OCI-LY1 (cell line): ENCODE results near the gene ZBTB21.

Experiments
- H2AFZ ChIP-seq: fragments of 200-600 bp; sonication (generic), shearing (Covaris generic); 2 replicates; pipeline ENCODE4 v1.6.0; 2014; ENCODE audit warnings: antibody characterized with exemption, mild to moderate bottlenecking, low read length
- H3F3A ChIP-seq: fragments of 200-600 bp; sonication (generic), shearing (Covaris generic); 2 replicates; pipeline ENCODE4 v1.6.0; 2014; ENCODE audit warnings: mild to moderate bottlenecking, antibody characterized with exemption, low read length, moderate library complexity; ENCODE audit not compliant: insufficient read depth
- H3K27ac ChIP-seq: fragments of 200-600 bp; sonication (generic); 2 replicates; pipeline ENCODE4 v1.5.1; 2014; ENCODE audit warnings: low read length, mixed run types, mild to moderate bottlenecking, low read depth; ENCODE audit not compliant: poor library complexity, severe bottlenecking
- H3K27me3 ChIP-seq: fragments of 200-600 bp; sonication (generic); 2 replicates; pipeline ENCODE4 v1.6.0; 2014; ENCODE audit warnings: antibody characterized with exemption, mild to moderate bottlenecking, low read length, moderate library complexity; ENCODE audit not compliant: insufficient read depth
- H3K36me3 ChIP-seq: fragments of 200-600 bp; sonication (generic); 2 replicates; pipeline ENCODE4 v1.6.1; 2014; ENCODE audit warnings: mild to moderate bottlenecking, antibody characterized with exemption, low read length, moderate library complexity, mixed read lengths; ENCODE audit not compliant: insufficient read depth
- H3K4me1 ChIP-seq: fragments of 200-600 bp; sonication (generic); 2 replicates; pipeline ENCODE4 v1.5.1; 2014; ENCODE audit warnings: mild to moderate bottlenecking, low read length, moderate library complexity; ENCODE audit not compliant: insufficient read depth, severe bottlenecking
- H3K4me2 ChIP-seq: fragments of 200-600 bp; sonication (generic), shearing (Covaris generic); 2 replicates; pipeline ENCODE4 v1.6.1; 2014; ENCODE audit warnings: low read length
- H3K4me3 ChIP-seq: fragments of 200-600 bp; sonication (generic); 2 replicates; pipeline ENCODE4 v1.5.1; 2014; ENCODE audit warnings: low read length, low read depth, mild to moderate bottlenecking, mixed read lengths; ENCODE audit not compliant: poor library complexity, severe bottlenecking
- H3K79me2 ChIP-seq: fragments of 200-600 bp; shearing (Covaris generic); 2 replicates; pipeline ENCODE4 v1.6.1; 2016; ENCODE audit warnings: mixed run types, low read length, mixed read lengths; ENCODE audit not compliant: insufficient read depth
- H3K9ac ChIP-seq: fragments of 200-600 bp; sonication (generic), shearing (Covaris generic); 2 replicates; pipeline ENCODE4 v1.6.1; 2014; ENCODE audit warnings: mild to moderate bottlenecking, low read length, mixed read lengths
- H3K9me2 ChIP-seq: fragments of 200-600 bp; sonication (generic), shearing (Covaris generic); 2 replicates; pipeline ENCODE4 v1.6.1; 2014; ENCODE audit warnings: low read depth, mild to moderate bottlenecking, low read length, mixed read lengths
- H3K9me3 ChIP-seq: fragments of 200-600 bp; shearing (Covaris generic); 2 replicates; pipeline ENCODE4 v1.6.1; 2014; ENCODE audit warnings: low read length, mixed read lengths
- H4K20me1 ChIP-seq: fragments of 200-600 bp; sonication (generic), shearing (Covaris generic); 2 replicates; pipeline ENCODE4 v1.6.0; 2016; ENCODE audit warnings: mild to moderate bottlenecking, low read length; ENCODE audit not compliant: insufficient read depth
- EZH2 ChIP-seq: fragments of 200-600 bp; sonication (generic), shearing (Covaris generic); IDR thresholded peaks from 2 replicates; pipeline ENCODE4 v1.8.0; 2017; ENCODE audit warnings: borderline replicate concordance, mixed run types, mild to moderate bottlenecking, antibody characterized with exemption, low read length, moderate library complexity, mixed read lengths
- TF ChIP-seq, protein P1 (sequence below): fragments of 200-600 bp; sonication (generic), shearing (Covaris generic); IDR thresholded peaks from 2 replicates; pipeline ENCODE4 v1.5.1; 2017; ENCODE audit warnings: mild to moderate bottlenecking, antibody characterized with exemption, low read length, moderate library complexity, mixed read lengths

The ZBTB21 gene

DNA sequence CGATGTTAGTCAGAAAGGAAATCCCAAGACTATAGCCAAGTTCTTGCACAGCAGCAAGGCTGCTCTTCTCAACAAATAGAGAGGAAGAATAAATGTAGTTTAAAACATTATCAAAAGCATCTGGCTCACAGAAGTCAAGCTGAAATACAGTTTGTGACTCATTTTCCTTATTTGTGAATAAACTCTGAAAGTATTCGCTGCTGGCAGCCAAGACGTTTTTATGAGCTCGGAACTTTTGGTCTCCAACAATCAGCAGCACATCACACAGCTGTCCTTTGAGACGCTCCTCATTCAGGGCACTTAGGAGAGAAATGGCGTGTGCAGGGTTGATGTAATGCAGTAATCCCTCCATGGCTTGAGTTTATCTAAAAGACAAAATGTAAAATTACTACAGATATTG, 16.4 kb downstream of the ZBTB21 start:
- H3F3A ChIP-seq, result no peaks in the 10 kb centered on the region
- no peak overlapping the region for H3K27ac ChIP-seq
- no peak overlapping the region for H3K9ac ChIP-seq
- no peaks in the 10 kb centered on the region for H3K79me2 ChIP-seq
- H3K4me1 ChIP-seq, result no peaks in the 10 kb centered on the region
- H3K9me2 ChIP-seq, result no peaks in the 10 kb centered on the region
- peaks cover 64% of the 10 kb centered on the region for H3K36me3 ChIP-seq
- H4K20me1 ChIP-seq, result no peaks in the 10 kb centered on the region
- H3K27me3 ChIP-seq, result no peaks in the 10 kb centered on the region
- TF ChIP-seq EZH2, result no peak
- TF ChIP-seq, protein P1, sequence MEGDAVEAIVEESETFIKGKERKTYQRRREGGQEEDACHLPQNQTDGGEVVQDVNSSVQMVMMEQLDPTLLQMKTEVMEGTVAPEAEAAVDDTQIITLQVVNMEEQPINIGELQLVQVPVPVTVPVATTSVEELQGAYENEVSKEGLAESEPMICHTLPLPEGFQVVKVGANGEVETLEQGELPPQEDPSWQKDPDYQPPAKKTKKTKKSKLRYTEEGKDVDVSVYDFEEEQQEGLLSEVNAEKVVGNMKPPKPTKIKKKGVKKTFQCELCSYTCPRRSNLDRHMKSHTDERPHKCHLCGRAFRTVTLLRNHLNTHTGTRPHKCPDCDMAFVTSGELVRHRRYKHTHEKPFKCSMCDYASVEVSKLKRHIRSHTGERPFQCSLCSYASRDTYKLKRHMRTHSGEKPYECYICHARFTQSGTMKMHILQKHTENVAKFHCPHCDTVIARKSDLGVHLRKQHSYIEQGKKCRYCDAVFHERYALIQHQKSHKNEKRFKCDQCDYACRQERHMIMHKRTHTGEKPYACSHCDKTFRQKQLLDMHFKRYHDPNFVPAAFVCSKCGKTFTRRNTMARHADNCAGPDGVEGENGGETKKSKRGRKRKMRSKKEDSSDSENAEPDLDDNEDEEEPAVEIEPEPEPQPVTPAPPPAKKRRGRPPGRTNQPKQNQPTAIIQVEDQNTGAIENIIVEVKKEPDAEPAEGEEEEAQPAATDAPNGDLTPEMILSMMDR, result no peak
- 0 out of 2 replicates have a peak, but pooled peaks cover 2% of the 10 kb centered on the region for H3K9me3 ChIP-seq
- no peak overlapping the region for H2AFZ ChIP-seq
- H3K4me2 ChIP-seq, result no peak overlapping the region
- H3K4me3 ChIP-seq, result no peak overlapping the region

DNA sequence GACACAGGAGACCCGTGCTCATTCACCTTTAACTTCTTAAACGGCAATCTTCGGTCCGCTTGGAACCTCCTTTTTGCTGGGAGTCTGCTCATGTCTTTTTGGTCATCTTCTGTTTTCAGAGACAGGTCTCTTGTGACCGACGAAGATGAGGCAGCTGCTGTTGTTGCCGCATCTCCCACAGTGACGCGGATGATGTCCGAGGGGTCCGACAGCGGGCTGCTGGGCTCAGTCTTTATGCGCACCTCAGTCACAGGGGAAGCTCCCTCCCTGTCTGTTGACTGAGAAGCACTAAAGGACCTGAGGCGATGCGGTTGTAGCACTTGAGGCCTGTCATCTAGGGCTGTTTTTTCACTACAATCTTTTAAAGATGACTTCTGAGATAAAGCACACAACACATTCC, 17.6 kb downstream of the ZBTB21 start:
- Histone ChIP-seq H3K9me2 (no peaks in the 10 kb centered on the region), H3K4me1 (no peaks in the 10 kb centered on the region), H3F3A (no peaks in the 10 kb centered on the region), H3K27me3 (no peaks in the 10 kb centered on the region), H3K79me2 (no peaks in the 10 kb centered on the region), H3K9me3 (0 out of 2 replicates have a peak, but pooled peaks cover 2% of the 10 kb centered on the region), H3K27ac (no peak overlapping the region), H2AFZ (no peak overlapping the region), H4K20me1 (no peaks in the 10 kb centered on the region), H3K9ac (no peak overlapping the region), H3K4me2 (no peak overlapping the region), H3K36me3 (peaks cover 59% of the 10 kb centered on the region), H3K4me3 (no peak overlapping the region)
- no peak for TF ChIP-seq EZH2
- TF ChIP-seq, protein P1, result no peak

DNA sequence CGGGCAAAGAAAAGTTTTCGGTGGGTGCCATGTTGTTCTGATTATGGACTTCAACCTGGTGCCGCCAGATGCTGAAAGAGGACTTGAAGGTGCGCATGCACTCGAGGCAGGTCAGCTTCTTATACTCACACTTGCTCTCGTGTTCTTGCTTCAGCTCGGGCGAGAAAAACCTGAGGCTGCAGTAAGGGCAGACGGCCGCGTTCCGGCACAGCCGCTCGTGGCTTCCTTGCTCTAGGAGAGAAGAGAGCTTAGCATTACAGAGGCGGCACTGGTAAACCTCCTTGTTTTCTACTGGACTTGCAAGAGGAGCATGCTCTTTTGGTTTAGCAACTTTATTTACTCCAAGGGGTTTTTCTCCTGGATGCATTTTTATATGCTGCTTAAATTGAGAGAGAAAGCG, 18.5 kb downstream of the ZBTB21 start:
- Histone ChIP-seq H3F3A (no peaks in the 10 kb centered on the region), H3K36me3 (peaks cover 52% of the 10 kb centered on the region), H3K27ac (no peak overlapping the region), H3K4me3 (no peak overlapping the region), H3K9ac (no peak overlapping the region), H3K9me2 (no peaks in the 10 kb centered on the region), H3K4me2 (no peak overlapping the region), H3K9me3 (0 out of 2 replicates have a peak, but pooled peaks cover 2% of the 10 kb centered on the region), H4K20me1 (no peaks in the 10 kb centered on the region), H3K4me1 (no peaks in the 10 kb centered on the region), H3K79me2 (no peaks in the 10 kb centered on the region), H3K27me3 (no peaks in the 10 kb centered on the region), H2AFZ (no peak overlapping the region)
- TF ChIP-seq EZH2, result no peak
- TF ChIP-seq, protein P1, result no peak
